ENCODE results near the gene EXT2.

- no peak for TF ChIP-seq CTCF (IDR thresholded peaks at IDR 0.05)
- no peak for TF ChIP-seq POLR2AphosphoS5 (IDR thresholded peaks at IDR 0.05)
- no peak for TF ChIP-seq POLR2A (IDR thresholded peaks at IDR 0.05)
Measured at GRCh38 chr11:44279483-44279882, 184.0 kb downstream of the EXT2 start.
